H1 (cell line): Measurements from ENCODE around the gene IQSEC3. TPM values are rescaled to one million over a fixed set of nuclear protein-coding genes. Genes with fewer than 3 reads are reported as not detected.

ENCODE experiments used
- CTCF ChIA-PET: fragments of 300-600 bp; sonication (Branson Sonifier 250); formaldehyde crosslinking; loops from one replicate; lab custom pipeline; 2021; ENCODE audit not compliant: partially characterized antibody; lab: Charles Lee
- POLR2A ChIA-PET: fragments of 300-600 bp; sonication (Branson Sonifier 250); formaldehyde crosslinking; loops from one replicate; lab custom pipeline; 2021; ENCODE audit warnings: inconsistent platforms; ENCODE audit not compliant: partially characterized antibody; lab: Charles Lee
- DNase-seq, 2 experiments: peaks; one replicate each; pipeline versions ENCODE4 v3.0.0 to v3.0.0-alpha.2; 2010 to 2022; ENCODE audit warnings: low spot score in 2 of 2, low read depth in 1 of 2, mixed read lengths in 1 of 2
- FAIRE-seq: peaks from 2 replicates; lab custom pipeline; 2011; peaks lifted over from hg19 to GRCh38; lab: Jason Lieb, UNC
- H2AFZ ChIP-seq: 2 replicates; pipeline ENCODE4 v1.8.1; 2012; ENCODE audit warnings: low read length, inconsistent platforms
- H2AK5ac ChIP-seq: 2 replicates; pipeline ENCODE4 v1.6.1; 2013; ENCODE audit warnings: low read depth, low read length
- H2BK120ac ChIP-seq: replicated peaks from 2 replicates; pipeline ENCODE3; 2013; ENCODE audit warnings: low read depth, low read length, inconsistent platforms
- H2BK12ac ChIP-seq: 2 replicates; pipeline ENCODE4 v1.6.1; 2013; ENCODE audit warnings: low read depth, low read length
- H2BK15ac ChIP-seq: 2 replicates; pipeline ENCODE4 v1.6.1; 2013; ENCODE audit warnings: low read length
- H2BK20ac ChIP-seq: 2 replicates; pipeline ENCODE4 v1.6.1; 2013; ENCODE audit warnings: low read length
- H2BK5ac ChIP-seq: 2 replicates; pipeline ENCODE4 v1.6.1; 2013; ENCODE audit warnings: low read depth, low read length
- H3K14ac ChIP-seq: 2 replicates; pipeline ENCODE4 v1.6.1; 2013; ENCODE audit warnings: inconsistent platforms; ENCODE audit not compliant: insufficient read length
- H3K18ac ChIP-seq: 2 replicates; pipeline ENCODE4 v1.6.1; 2013; ENCODE audit warnings: low read length; ENCODE audit errors: extremely low read depth
- H3K23ac ChIP-seq: 2 replicates; pipeline ENCODE4 v1.6.1; 2013; ENCODE audit warnings: inconsistent platforms; ENCODE audit not compliant: insufficient read length
- H3K23me2 ChIP-seq: 2 replicates; pipeline ENCODE4 v1.6.1; 2013; ENCODE audit warnings: low read depth, low read length
- H3K27ac ChIP-seq: 2 replicates; pipeline ENCODE4 v1.6.1; 2011; ENCODE audit warnings: low read depth, low read length, inconsistent platforms
- H3K27me3 ChIP-seq, 4 experiments: replicated peaks in 1 of 4; 1 replicate in 1 of 4; 2 replicates in 3 of 4; pipeline versions ENCODE4 v1.6.1 to v1.8.1; 2011 to 2013; ENCODE audit warnings: low read length in 3 of 4, mild to moderate bottlenecking in 3 of 4, inconsistent platforms in 2 of 4, mixed read lengths in 2 of 4, moderate library complexity in 1 of 4; ENCODE audit not compliant: control insufficient read depth in 3 of 4, insufficient read depth in 3 of 4; ENCODE audit errors: extremely low read depth in 1 of 4
- H3K36me3 ChIP-seq, 4 experiments: 2 replicates each; pipeline versions ENCODE4 v1.6.1 to v1.8.1; 2011 to 2013; ENCODE audit warnings: mild to moderate bottlenecking in 4 of 4, low read length in 3 of 4, moderate library complexity in 2 of 4, control low read depth in 1 of 4, inconsistent platforms in 1 of 4; ENCODE audit not compliant: insufficient read depth in 4 of 4, control insufficient read depth in 2 of 4
- H3K4ac ChIP-seq: replicated peaks from 2 replicates; pipeline ENCODE3; 2013; ENCODE audit warnings: low read length, low read depth, mixed read lengths, inconsistent platforms; ENCODE audit not compliant: insufficient read length
- H3K4me1 ChIP-seq, 4 experiments: replicated peaks in 1 of 4; 1 replicate in 1 of 4; 2 replicates in 3 of 4; pipeline versions ENCODE4 v1.6.1 to v1.8.1; 2011 to 2013; ENCODE audit warnings: low read length in 3 of 4, inconsistent platforms in 2 of 4, mixed read lengths in 1 of 4; ENCODE audit not compliant: insufficient read depth in 4 of 4, control insufficient read depth in 3 of 4
- H3K4me2 ChIP-seq, 2 experiments: 2 replicates each; pipeline versions ENCODE4 v1.6.1 to v1.8.1; 2011 to 2013; ENCODE audit warnings: low read depth in 2 of 2, low read length in 2 of 2, control low read depth in 1 of 2, inconsistent platforms in 1 of 2, mild to moderate bottlenecking in 1 of 2; ENCODE audit not compliant: insufficient read depth in 1 of 2
- H3K4me3 ChIP-seq, 4 experiments: fragments of 200-600, 300-600 bp in 1 of 4; sonication (generic), shearing (Covaris generic), sonication (Bioruptor Twin) in 1 of 4; 2 replicates each; pipeline versions ENCODE4 v1.5.1 to v1.8.1; 2011 to 2016; ENCODE audit warnings: low read length in 4 of 4, low read depth in 3 of 4, control low read depth in 2 of 4, inconsistent platforms in 2 of 4, mild to moderate bottlenecking in 2 of 4, mixed read lengths in 1 of 4, moderate library complexity in 1 of 4; ENCODE audit not compliant: insufficient read depth in 2 of 4; ENCODE audit errors: extremely low read depth in 1 of 4
- H3K56ac ChIP-seq: replicated peaks from 2 replicates; pipeline ENCODE3; 2013; ENCODE audit warnings: low read depth, mild to moderate bottlenecking, mixed read lengths, low read length, inconsistent platforms; ENCODE audit not compliant: insufficient read length
- H3K79me1 ChIP-seq: 2 replicates; pipeline ENCODE4 v1.6.1; 2013; ENCODE audit warnings: low read depth, low read length, control low read depth
- H3K79me2 ChIP-seq, 2 experiments: 2 replicates each; pipeline versions ENCODE4 v1.6.1 to v1.8.1; 2012 to 2013; ENCODE audit warnings: low read length in 2 of 2, mild to moderate bottlenecking in 2 of 2, inconsistent platforms in 1 of 2; ENCODE audit not compliant: insufficient read depth in 2 of 2, control insufficient read depth in 1 of 2
- H3K9ac ChIP-seq, 4 experiments: replicated peaks in 1 of 4; 1 replicate in 1 of 4; 2 replicates in 3 of 4; pipeline versions ENCODE4 v1.6.1 to v1.8.1; 2011 to 2013; ENCODE audit warnings: low read depth in 3 of 4, low read length in 3 of 4, control low read depth in 2 of 4, mild to moderate bottlenecking in 2 of 4, moderate library complexity in 2 of 4, inconsistent platforms in 1 of 4; ENCODE audit errors: extremely low read depth in 1 of 4
- H3K9me3 ChIP-seq, 2 experiments: 2 replicates each; pipeline versions ENCODE4 v1.6.1 to v1.8.1; 2012 to 2013; ENCODE audit warnings: mild to moderate bottlenecking in 2 of 2, moderate library complexity in 2 of 2, control low read depth in 1 of 2, inconsistent platforms in 1 of 2, low read depth in 1 of 2, low read length in 1 of 2, mixed read lengths in 1 of 2; ENCODE audit not compliant: insufficient read depth in 2 of 2
- H4K20me1 ChIP-seq, 2 experiments: replicated peaks in 1 of 2; 2 replicates each; pipeline versions ENCODE3 to v1.8.1; 2011 to 2013; ENCODE audit warnings: inconsistent platforms in 2 of 2, low read length in 2 of 2, mild to moderate bottlenecking in 1 of 2; ENCODE audit not compliant: insufficient read depth in 2 of 2, control insufficient read depth in 1 of 2
- H4K5ac ChIP-seq: 2 replicates; pipeline ENCODE4 v1.6.1; 2013; ENCODE audit warnings: low read length, low read depth, mixed read lengths, inconsistent platforms; ENCODE audit not compliant: insufficient read length
- H4K8ac ChIP-seq: 2 replicates; pipeline ENCODE4 v1.8.0; 2013; ENCODE audit warnings: mild to moderate bottlenecking, moderate library complexity, low read length, inconsistent platforms; ENCODE audit not compliant: insufficient read depth; ENCODE audit errors: extremely low read depth
- H4K91ac ChIP-seq: replicated peaks from 2 replicates; pipeline ENCODE3; 2013; ENCODE audit warnings: low read length, mixed read lengths, inconsistent platforms; ENCODE audit not compliant: insufficient read length
- ASH2L ChIP-seq: fragments of 200-600, 300-600 bp; sonication (generic); IDR thresholded peaks from one replicate; pipeline ENCODE4 v1.7.1; 2017; ENCODE audit warnings: low read length
- CHD2 ChIP-seq: IDR thresholded peaks from 2 replicates; pipeline ENCODE4 v1.6.1; 2012; ENCODE audit warnings: low read length, improper control_type of control experiment
- EZH2 ChIP-seq: fragments of 200-600 bp; sonication (generic); IDR thresholded peaks from 2 replicates; pipeline ENCODE4 v1.7.1; 2012; ENCODE audit warnings: low read depth, mild to moderate bottlenecking, moderate library complexity, low read length, inconsistent platforms; ENCODE audit not compliant: severe bottlenecking
- FOSL1 ChIP-seq: IDR thresholded peaks from 2 replicates; pipeline ENCODE4 v1.6.1; 2011; ENCODE audit warnings: mild to moderate bottlenecking, low read depth, low read length, moderate library complexity; ENCODE audit not compliant: insufficient read depth
- KDM1A ChIP-seq: fragments of 200-600, 300-600 bp; sonication (generic); IDR thresholded peaks from 2 replicates; pipeline ENCODE4 v1.7.1; 2016; ENCODE audit warnings: mild to moderate bottlenecking, low read length, borderline replicate concordance
- KDM5A ChIP-seq: fragments of 200-600 bp; IDR thresholded peaks from 2 replicates; pipeline ENCODE4 v1.7.1; 2012; ENCODE audit warnings: mild to moderate bottlenecking, low read length, inconsistent platforms, mixed read lengths
- MAFK ChIP-seq: IDR thresholded peaks from 2 replicates; pipeline ENCODE4 v1.6.1; 2012; ENCODE audit warnings: low read depth, mild to moderate bottlenecking, improper control_type of control experiment, low read length
- SP1 ChIP-seq: IDR thresholded peaks from 2 replicates; pipeline ENCODE4 v1.6.1; 2011; ENCODE audit warnings: low read depth, low read length
- TAF7 ChIP-seq: optimal IDR thresholded peaks from 2 replicates; pipeline ENCODE3; 2011; ENCODE audit warnings: low read depth, mild to moderate bottlenecking, inconsistent platforms, low read length, moderate library complexity, borderline replicate concordance
- USF2 ChIP-seq: IDR thresholded peaks from 2 replicates; pipeline ENCODE4 v1.6.1; 2011; ENCODE audit warnings: low read length, improper control_type of control experiment
- WGBS, 2 experiments: shearing (Covaris generic) in 1 of 2; methylation state at CpG; one replicate each; pipeline versions ENCODE4 v1.1.6 to v1.1.7; 2013 to 2015; ENCODE audit warnings: low lambda C conversion rate in 2 of 2, mixed read lengths in 2 of 2, inconsistent platforms in 1 of 2, low coverage in 1 of 2, missing lambda C conversion rate in 1 of 2; ENCODE audit not compliant: insufficient replicate concordance in 2 of 2, insufficient coverage in 1 of 2, insufficient read length in 1 of 2; ENCODE audit errors: extremely low coverage in 1 of 2, missing lambda C conversion rate in 1 of 2; 5-methylcytosine and 5-hydroxymethylcytosine counted together
- polyA plus RNA-seq, 7 experiments: library from polyadenylated mRNA; depleted of rRNA in 3 of 7; stranded (reverse) in 5 of 7; unstranded in 2 of 7; fragments of >200 nt in 5 of 7; fragments of 200-250 nt in 2 of 7; gene quantifications; 1 replicate in 5 of 7; 2 replicates in 1 of 7; 4 replicates in 1 of 7; pipeline versions ENCODE4 v1.2.1 to v1.2.3, GENCODE V29; 2011 to 2013; ENCODE audit warnings: missing spikeins in 2 of 7, mixed read lengths in 2 of 7
- total RNA-seq: library from RNA; stranded (reverse); fragmentation: NEBNext Ultra II Directional; extraction: Animal tissue kit (Norgen Biotek cat#: 25700); gene quantifications from 2 replicates; pipeline ENCODE4 v1.2.1, GENCODE V29; 2021

Gene IQSEC3
- total and polyA plus RNA-seq, 2 of the 8 experiments (the other 6 are each of a cell fraction or from before 2014, with no cell fraction given): 1.2 to 3.1 TPM

GRCh38 chr12:131732-132495 is 65.3 kb downstream of the IQSEC3 start:
- H3K18ac ChIP-seq: no peak overlapping the region
- H3K56ac ChIP-seq: no peak overlapping the region
- H4K8ac ChIP-seq: no peak overlapping the region
- no peak overlapping the region for H2BK15ac ChIP-seq
- no peak overlapping the region for H3K27ac ChIP-seq
- H2AK5ac ChIP-seq: no peak overlapping the region
- H3K14ac ChIP-seq: no peak overlapping the region
- no peak overlapping the region for H4K5ac ChIP-seq
- H3K9me3 ChIP-seq: no peaks in the 10 kb centered on the region
- H3K79me2 ChIP-seq: no peaks in the 10 kb centered on the region
- ChIA-PET POLR2A (no interaction called here), CTCF (interaction anchor here (0.7 to 1.3 kb wide), 7 partner anchors 13 to 66 kb away, joined by 3 to 5 read pairs (median 3); no protein-coding TSS in a partner anchor)
- TF ChIP-seq USF2: no peak
- TF ChIP-seq ASH2L: no peak
- no peak for TF ChIP-seq SP1
- no peak for TF ChIP-seq KDM5A
- no peak for TF ChIP-seq EZH2
- TF ChIP-seq KDM1A: no peak
- TF ChIP-seq CHD2: no peak
- TF ChIP-seq MAFK: no peak
- TF ChIP-seq FOSL1: no peak
- no peak for TF ChIP-seq TAF7
- H3K27me3 ChIP-seq: no peaks in the 10 kb centered on the region; a peak in 1 of 7 replicates
- FAIRE-seq: no peak
- no peak overlapping the region for H3K9ac ChIP-seq
- no peak overlapping the region for H3K4me2 ChIP-seq
- 89% methylated on average over 12 of the region's 12 CpGs; no CpG with 5 or more reads in 1 of the 2 experiments for WGBS, 2 experiments
- no peak overlapping the region for H2BK5ac ChIP-seq
- H2BK120ac ChIP-seq: no peak overlapping the region
- no peak overlapping the region for H2BK20ac ChIP-seq
- H3K23me2 ChIP-seq: no peaks in the 10 kb centered on the region
- no peaks in the 10 kb centered on the region for H3K4me1 ChIP-seq
- H3K4ac ChIP-seq: no peak overlapping the region
- H3K79me1 ChIP-seq: no peaks in the 10 kb centered on the region
- no peak overlapping the region for H2BK12ac ChIP-seq
- no peak for DNase-seq
- no peak overlapping the region for H4K91ac ChIP-seq
- no peaks in the 10 kb centered on the region for H4K20me1 ChIP-seq
- H3K4me3 ChIP-seq: no peak overlapping the region
- H3K23ac ChIP-seq: no peak overlapping the region
- H2AFZ ChIP-seq: no peak overlapping the region
- H3K36me3 ChIP-seq: no peaks in the 10 kb centered on the region
